ENCODE data around the gene PRKCA. TPM values are rescaled to one million over a fixed set of nuclear protein-coding genes. Genes with fewer than 3 reads are reported as not detected.

The PRKCA gene
- total RNA-seq, 1 donor from 2014 or later = 112 TPM

DNA sequence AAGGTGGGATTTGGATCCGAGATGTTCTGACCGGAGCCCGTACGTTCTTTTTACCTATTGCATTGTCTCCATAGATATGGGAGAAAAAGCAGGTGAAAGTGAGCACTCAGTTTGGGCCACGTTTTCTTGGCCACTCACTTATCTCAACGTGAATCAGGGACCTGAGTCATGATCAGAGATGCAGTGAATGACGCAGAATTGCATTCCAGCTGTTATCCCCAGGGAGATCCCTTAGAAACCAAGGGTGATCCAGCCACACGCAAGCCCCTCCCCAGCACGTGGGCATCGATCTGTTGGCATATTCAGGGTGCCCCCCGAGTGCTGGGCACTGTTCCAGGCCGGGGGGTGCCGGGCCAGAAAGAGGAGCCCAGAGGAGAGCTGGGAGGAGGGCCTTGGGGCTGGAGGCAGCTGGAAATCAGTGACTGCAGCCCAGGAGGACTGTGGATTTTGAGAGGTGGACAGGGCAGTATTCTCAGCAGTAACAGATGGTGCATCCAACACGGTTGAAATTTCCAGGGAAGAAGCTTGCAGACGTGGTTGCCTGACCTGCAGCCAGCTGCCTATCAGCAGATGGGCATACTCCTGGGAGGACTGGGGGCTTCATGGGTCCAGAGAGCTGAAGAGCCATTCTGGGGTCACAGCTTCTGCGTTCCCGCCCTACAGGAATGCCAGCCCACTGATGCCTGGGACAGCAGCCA is 445.3 kb downstream of the PRKCA start:
- intact Hi-C loops (cut with micrococcal nuclease) = no loop called here

DNA sequence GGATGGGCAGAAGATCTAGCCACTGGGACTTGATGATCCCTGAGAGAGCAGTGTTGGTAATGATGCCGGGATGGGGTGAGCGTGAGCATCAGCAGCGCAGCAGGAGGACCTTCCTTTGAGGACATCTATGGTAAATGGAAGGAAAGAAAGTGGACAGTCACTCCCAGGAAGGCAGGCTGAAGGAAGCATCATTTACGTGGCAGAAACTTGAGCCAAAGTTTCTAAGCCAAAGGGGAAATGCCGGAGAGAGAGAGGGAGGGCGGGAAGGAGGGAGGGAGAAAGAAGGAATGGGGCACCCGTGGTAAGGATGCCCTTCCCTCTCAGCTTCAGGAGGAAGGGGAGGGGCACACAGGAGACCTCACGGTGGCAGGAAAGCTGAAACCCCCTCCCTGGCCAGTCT is 446.2 kb downstream of the PRKCA start:
- intact Hi-C loops (cut with micrococcal nuclease) = no loop called here

DNA sequence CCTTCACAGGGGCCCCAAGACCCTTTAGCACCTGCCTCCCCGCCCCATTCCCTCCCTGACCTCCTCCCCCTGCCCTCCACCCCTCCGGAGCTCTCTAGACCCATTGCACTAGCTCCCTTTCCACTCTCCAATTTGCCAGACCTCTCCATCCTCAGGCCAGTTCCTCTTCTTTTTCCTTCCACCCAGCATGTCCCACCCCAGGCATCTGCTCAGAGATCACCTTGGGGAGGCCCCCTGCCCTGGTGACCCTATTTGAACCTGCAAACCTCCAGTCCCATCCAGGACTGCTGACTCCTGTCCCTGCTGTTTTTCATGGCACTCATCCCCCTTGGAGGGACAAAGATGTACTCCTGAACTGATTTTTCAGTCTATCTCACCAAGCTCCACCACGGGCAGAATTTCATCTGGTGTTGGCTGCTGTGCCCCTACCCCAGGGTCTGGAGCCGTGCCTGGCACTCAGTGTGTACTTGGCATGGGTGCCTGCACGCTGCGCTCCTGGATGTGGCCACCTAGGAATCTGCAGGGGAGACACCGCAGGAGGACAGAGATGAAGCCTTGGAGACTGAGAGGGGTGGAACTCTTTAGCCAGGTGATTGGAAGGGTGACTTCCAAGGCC is 446.9 kb downstream of the PRKCA start:
- intact Hi-C loops (cut with micrococcal nuclease) = no loop called here

DNA sequence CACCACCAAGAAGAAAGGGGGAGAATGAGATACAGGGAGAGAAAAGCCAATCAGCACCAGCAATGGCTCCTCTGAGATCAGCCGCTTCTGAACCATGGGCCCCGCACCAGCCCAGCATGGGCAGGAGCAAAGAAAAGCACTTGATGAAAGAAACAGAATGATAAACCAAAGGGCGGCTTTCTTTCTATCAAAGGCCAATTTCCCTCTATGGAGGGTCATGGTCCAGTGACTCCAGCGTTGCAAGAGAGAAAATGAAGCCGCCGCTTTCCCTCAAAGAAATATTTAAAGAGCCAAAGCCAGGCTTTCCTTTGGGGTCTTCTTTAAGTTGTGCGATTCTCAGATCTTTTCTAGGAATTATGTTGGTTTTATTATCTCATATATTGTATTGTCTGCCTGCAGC is 447.7 kb downstream of the PRKCA start:
- intact Hi-C loops (cut with micrococcal nuclease) = no loop called here

DNA sequence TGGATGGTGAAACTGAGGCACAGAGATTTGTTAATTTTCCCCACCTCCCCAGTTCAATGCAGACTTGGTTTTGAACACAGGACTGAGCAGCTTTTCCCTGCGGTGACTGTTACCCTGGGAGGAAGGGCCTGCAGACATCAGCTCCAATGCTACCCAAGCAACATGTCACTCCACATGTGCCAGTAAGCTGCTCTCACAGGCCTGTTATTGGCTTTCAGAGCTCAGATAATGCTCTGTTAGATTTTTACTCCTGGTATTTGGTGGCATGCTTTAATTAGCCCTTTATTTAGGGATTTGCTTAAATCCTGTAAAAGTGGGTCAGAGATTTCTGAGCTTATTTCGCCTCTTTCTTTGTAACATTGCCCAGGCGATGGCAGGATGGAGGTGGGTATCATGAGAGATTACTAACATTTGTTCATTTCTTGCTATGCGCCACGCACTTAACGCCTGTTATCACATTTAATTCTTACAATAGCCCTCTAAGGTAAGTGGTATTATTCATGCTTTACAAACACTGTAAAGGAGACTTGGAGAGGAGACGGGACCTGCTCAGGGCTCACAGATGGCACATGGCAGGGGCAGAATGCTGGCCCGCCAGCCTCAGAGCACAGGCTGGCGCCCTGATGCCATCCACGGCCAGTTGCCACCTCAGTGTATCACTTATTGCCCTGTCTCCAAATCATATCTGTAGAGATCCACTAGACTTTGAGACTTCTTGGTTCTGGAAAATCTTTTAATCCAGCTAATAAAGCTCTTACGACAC is 448.5 kb downstream of the PRKCA start:
- intact Hi-C loops (cut with micrococcal nuclease) = no loop called here

DNA sequence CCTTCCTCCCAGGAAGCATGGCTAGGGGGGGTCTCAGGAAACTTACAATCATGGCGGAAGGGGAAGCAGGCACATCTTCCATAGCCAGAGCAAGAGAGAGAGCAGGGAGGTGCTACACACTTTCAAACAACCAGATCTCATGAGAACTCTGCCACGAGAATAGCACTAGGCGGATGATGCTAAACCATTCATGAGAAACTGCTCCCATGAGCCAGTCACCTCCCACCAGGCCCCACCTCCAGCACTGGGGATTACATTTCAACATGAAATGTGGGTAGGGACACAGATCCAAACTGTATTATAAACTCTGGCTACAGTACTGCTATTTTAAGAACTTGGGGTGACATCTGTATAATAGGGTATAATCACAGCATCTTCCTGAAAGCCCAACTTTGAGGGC is 449.4 kb downstream of the PRKCA start:
- intact Hi-C loops (cut with micrococcal nuclease) = no loop called here

DNA sequence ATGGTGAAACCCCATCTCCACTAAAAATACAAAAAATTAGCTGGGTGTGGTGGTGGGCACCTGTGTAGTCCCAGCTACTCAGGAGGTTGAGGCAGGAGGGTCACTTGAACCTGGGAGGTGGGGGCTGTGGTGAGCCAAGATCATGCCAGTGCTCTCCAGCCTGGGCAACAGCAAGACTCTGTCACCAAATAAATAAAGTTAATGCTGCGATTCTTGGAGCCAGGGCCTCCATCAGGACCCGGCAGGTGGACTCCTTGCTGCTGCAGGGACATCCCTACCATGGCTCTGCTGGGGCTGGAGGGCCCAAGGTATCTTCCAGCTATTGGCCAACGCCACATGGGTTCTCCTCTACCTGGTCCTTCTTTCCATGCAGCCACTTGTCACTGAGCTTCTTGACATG is 450.0 kb downstream of the PRKCA start:
- intact Hi-C loops (cut with micrococcal nuclease) = no loop called here

DNA sequence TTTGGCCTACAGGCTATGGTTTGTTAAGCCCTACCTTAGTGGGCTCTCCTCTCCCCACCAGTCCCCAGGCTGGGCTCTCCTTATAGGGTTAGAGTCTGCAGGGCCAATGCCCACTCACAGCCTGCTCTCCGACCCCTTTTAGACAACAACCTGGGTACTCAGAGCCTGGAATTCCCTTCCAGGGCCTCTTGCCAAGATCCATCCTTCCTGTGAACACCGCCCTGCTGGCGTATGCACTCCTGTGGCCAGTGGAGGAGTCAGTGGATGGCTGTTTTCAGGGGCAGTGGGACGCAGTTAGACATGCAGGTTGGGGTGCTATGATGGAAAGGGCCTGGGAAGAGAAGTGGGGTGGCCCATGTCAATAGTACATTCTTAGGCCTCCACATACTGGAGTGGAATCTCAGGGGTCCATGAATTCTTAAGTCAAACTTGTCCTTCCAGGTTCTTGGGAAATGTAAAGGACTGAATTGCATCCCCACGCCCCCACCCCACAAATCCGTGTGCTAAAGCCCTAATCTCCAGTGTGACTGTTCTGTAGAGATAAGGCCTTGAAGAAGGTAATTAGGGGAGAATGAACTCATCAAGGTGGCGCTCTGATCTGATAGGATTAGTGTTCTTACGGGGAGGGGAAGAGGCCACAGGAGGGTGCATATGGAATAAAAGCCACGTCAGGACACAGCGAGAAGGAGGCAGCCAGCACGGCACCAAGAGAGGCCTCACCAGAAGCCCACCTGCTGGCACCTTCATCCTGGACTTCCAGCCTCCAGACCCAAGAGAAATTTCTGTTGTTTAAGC is 450.9 kb downstream of the PRKCA start:
- intact Hi-C loops (cut with micrococcal nuclease) = no loop called here

DNA sequence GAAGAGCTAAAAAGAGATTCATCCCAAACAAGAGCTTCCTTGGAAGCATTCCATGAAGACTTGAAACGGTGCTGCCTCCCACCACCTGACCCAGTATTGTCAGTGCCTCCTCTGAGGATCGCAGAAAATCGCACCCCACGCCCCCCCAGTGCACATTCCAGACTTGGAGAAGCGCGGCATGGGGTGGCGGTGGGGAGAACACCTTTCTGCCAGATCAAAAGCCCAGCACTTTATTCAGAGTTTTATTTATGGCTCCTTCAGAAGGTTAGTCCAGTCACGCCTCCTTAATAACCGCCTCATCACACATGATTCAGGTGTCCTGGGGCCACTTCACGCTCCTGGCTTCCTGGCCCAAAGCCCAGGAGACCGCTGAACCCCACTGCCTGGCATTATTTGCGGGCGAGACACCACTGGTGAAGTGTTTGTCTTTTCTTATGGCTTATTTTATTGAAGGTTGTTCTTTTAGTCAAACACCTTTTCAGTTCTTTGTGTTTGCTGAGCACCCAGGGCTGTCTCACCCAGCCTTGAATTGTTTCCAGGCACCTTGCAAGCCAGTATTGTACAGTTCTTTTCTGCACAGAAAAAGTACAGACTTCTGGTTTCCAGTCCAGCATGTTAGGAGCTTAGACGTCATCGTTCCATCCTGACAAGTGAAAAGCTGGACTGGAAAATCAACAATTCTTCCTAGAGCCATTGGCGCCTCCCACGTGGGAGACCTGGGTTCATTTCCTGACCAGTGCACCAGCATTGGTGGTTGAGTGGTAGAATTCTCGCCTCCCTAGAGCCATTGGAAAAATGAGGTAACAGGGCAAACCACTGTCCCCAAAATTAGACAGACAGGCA is 452.9 kb downstream of the PRKCA start:
- intact Hi-C loops (cut with micrococcal nuclease) = no loop called here

DNA sequence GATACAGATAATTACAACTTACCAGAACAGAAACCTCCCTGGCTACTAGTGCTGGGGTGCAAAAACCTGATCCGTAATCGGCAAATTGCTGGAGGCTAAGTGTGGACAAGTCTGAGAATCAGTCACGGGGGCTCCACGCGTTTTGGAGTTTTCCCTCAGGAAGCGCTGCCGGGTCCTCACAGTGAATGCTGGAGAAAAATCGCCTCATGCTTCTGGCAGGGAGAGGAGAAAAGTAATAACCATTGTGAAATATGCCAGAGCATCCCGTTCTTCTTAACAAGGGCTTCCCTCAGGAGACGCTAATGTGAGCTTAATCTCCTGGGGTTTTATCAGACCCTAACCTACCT is 453.5 kb downstream of the PRKCA start:
- intact Hi-C loops (cut with micrococcal nuclease) = no loop called here

DNA sequence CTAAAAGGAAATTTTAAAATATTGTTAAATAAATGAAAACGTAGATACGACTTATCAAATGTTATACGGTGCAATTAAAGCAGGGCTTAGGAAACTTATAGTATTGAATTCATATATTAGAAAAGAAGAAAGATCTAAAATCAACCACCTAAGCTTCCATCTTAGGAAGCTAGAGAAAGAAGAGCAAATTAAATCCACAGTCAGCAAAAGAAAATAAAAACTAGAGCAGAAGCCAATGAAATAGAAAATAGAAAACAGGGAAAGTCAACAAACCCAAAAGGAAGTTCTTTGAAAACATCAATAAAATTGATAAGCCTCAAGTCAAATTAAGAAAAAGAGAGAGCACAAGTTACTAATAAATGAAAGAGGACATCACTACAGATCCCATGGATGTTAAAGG is 457.9 kb downstream of the PRKCA start:
- intact Hi-C loops (cut with micrococcal nuclease) = no loop called here

DNA sequence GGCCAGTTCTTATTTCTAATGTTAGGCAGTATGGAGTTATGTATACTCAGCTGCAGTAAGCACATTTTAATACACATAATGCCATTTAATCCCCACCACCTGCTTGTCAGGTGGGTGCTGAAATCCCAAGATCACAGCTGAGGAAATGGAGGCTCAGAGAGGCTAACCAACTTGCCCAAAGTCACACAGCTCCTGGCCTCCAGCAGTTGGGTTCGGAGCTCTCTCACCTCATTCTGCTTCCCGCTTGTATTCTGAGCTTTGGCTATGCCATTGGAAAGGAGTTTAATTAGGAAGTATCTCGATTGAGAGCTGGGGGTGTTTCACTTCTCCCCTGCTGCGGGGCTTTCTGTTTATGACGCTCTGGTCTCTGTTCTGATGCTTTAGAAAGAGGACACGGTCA is 459.9 kb downstream of the PRKCA start:
- intact Hi-C loops (cut with micrococcal nuclease) = no loop called here

DNA sequence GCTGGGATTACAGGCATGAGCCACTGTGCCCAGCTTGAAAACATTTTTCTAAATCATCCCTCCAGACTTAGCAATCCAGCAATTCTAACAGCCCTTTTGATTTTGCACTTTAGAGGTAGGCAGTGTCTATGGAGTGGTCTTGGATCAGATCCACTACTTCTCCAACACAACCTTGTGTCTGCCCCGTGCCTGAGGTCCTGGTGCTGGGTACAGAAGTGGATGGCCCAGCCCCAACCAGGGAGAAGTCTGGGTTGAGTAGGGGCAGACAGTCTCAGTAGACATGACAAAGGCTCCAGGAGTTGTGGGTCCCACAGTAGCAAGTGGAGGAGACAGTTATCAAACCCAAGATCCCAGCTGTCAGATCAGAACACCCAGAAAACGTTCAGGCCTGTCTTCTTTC is 460.6 kb downstream of the PRKCA start:
- intact Hi-C loops (cut with micrococcal nuclease) = no loop called here

DNA sequence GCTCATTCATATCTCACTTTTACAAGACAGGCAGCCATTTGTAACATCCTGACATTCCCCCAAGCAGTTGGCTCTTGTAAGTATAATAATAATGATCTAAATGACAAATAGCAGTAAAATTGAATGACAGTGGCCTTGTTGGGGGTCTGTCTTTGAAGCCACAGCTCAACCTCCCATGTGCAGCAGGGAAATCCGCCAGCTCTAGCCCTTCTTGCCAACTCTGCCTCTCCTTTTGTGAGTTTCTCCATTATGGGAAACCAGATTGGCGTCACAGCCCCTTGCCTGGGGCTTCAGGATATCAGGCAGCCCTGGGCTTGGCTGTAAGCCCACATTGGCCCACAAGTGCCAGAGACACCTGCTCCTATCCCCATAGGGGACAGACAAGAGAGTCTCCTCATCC is 462.1 kb downstream of the PRKCA start:
- intact Hi-C loops (cut with micrococcal nuclease) = no loop called here

DNA sequence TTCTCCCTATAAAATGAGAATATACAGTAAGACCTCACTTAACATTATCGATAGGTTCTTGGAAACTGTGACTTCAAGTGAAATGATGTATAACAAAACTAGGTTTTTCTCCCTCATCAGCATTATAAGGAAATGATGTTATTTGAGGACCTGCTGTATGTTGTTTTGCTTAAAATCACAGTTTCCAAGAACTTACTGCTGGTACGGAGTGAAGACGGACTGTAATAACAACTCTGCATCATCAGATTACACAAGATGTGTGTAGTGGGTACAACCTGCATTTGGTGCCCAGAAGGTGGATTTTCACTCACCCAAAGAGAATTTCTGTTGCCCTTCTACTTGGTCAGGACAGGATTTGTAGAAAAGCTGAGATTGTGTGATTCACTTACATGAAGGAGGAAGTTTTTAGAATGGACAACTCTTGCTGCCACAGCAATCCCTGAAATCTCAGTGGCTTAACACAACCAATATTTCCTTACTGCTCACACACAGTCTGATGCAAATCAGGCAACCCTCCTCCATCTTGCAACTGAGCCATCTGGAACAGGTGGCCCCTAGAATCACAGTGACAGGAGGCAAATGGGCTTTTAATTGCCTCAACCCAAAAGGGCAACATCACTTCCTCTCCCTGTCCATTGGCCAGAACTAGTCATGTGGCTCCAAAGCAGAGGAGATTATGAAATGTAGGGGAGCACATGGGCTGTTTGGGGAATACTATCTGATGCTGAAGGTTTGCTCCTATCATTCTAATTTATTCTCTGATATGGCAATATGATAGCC is 464.9 kb downstream of the PRKCA start:
- intact Hi-C loops (cut with micrococcal nuclease) = no loop called here

DNA sequence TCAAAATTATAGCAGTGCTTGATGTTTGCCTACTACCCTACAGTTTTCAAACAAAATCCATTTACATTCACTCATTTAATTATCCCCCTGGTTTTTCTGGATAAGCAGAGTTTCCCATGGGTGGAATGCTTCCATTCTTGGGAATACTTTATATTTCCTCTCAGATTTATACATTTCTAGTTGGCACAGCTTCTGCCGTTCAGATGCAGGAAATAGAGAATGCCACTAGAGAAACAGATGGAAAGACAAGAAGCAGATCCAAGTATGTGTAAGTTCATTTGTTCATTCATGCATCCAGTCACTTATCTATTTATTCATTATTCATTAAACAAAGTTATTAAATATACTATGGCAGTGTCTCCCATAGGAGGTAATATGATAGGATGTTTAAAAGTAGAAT is 467.5 kb downstream of the PRKCA start:
- intact Hi-C loops (cut with micrococcal nuclease) = no loop called here

DNA sequence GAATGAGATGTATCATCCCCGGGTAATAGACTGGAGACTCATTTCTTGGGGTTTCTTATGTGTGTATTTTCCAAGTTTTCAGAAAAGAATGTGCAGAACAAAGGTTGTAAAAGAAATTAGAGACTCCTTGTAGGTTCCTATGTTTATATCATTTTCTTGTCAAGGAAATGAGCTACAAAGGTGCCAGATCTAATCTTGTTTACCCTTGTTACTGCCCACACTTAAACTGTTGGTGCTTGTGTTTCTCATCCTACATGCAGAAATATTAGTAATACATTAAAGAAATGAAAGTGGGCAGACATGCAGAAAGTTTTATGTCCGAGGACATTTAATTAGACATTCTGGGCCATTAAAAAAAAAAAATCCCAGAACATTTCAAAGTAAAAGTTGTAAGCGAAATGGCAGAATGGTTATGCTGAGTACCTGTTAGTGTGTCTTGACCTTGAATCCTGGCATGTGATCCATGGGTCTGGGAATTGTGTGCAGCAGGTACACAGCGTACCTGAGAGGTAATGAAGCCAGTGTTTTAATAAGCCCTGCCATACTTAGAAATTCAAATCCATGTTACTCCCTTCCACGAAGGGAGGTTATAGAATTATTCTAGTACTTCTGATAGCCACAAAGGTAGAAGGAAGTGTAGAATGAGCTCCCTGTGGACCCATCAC is 469.9 kb downstream of the PRKCA start:
- intact Hi-C loops (cut with micrococcal nuclease) = no loop called here

DNA sequence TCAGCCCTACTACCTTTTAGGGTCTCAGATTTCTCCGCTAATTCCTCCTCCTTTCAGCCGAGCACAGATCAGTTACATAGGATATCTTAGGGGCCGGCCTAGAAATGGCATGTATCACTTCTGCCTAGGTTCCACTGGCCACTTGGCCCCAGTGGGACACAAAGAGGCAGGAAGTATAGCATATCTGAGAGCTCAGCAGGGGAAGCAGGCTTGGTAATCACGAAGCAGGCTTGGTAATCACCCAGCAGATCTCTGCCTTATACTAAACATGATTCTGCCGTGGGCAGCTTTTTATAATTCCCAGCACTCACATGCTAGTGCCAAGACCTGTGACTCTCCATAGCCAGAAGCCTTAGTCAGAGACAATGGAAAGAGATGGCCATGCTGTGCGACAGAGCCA is 472.9 kb downstream of the PRKCA start:
- intact Hi-C loops (cut with micrococcal nuclease) = no loop called here

DNA sequence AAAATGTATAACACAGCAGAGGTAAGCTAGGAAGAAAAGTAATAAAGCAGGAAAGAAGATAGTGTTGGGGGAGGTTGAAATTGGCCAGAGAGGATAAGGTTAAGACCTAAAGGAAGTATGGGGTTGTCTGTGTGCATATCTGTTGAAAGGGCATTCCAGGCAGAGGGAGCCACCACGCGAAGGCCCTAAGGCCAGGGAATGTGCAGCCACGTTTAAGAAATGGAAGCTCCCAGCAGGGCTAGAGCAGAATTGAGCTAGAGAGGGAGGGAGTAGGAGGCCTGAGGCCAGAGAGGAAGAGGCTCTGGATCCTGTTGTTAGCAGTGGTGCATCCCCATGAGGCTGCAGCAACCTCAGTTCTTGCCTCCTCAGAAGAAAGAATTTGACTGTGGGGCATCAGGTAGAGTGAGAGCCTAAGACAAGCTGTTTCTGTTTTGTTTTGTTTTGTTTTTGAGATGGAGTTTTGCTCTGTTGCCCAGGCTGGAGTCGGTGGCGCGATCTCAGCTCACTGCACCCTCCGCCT is 473.5 kb downstream of the PRKCA start:
- intact Hi-C loops (cut with micrococcal nuclease) = no loop called here

Measured in T-helper 2 cell treated with Interferon-gamma antibody and Interleukin-4, amounts not matched to agents 100 ng/mL and 5 ng/mL, for 36 hours (primary cell).